MM.1S (cell line): Measurements from ENCODE around the gene SP4.
"Not testable (repeated sequence)": the region's sequence is repeated elsewhere in the genome, so short reads cannot be mapped to it uniquely, and the experiment has no call there.

Experiments used
- DNase-seq: peaks from one replicate; pipeline ENCODE4 v3.0.0-alpha.2; 2015
- H2AFZ ChIP-seq: fragments of 300-600 bp; sonication (generic); 2 replicates; pipeline ENCODE4 v1.6.0; 2016; ENCODE audit warnings: antibody characterized with exemption, low read length
- H3F3A ChIP-seq: fragments of 300-600 bp; sonication (generic); 2 replicates; pipeline ENCODE4 v1.6.1; 2016; ENCODE audit warnings: mild to moderate bottlenecking, antibody characterized with exemption, low read length, moderate library complexity, mixed read lengths; ENCODE audit not compliant: insufficient read depth
- H3K27ac ChIP-seq: fragments of 300-600 bp; sonication (generic); 2 replicates; pipeline ENCODE4 v1.5.1; 2016; ENCODE audit warnings: mild to moderate bottlenecking, low read length
- H3K27me3 ChIP-seq: fragments of 300-600 bp; sonication (generic); replicated peaks from 2 replicates; pipeline ENCODE4 v1.6.0; 2016; ENCODE audit warnings: low read length; ENCODE audit not compliant: insufficient read depth
- H3K36me3 ChIP-seq: fragments of 300-600 bp; sonication (generic); replicated peaks from 2 replicates; pipeline ENCODE4 v1.6.1; 2016; ENCODE audit warnings: mild to moderate bottlenecking, low read length, mixed read lengths; ENCODE audit not compliant: insufficient read depth
- H3K4me1 ChIP-seq: fragments of 300-600 bp; sonication (generic); 2 replicates; pipeline ENCODE4 v1.6.1; 2016; ENCODE audit warnings: low read length, mixed read lengths
- H3K4me2 ChIP-seq: fragments of 300-600 bp; sonication (generic); 2 replicates; pipeline ENCODE4 v1.6.0; 2016; ENCODE audit warnings: low read depth, low read length
- H3K4me3 ChIP-seq: fragments of 300-600 bp; sonication (generic); 2 replicates; pipeline ENCODE4 v1.5.1; 2016; ENCODE audit warnings: low read length, mixed read lengths
- H3K79me2 ChIP-seq: fragments of 300-600 bp; sonication (generic); 2 replicates; pipeline ENCODE4 v1.6.1; 2016; ENCODE audit warnings: mixed run types, low read length, mixed read lengths
- H3K9ac ChIP-seq: fragments of 300-600 bp; sonication (generic); 2 replicates; pipeline ENCODE4 v1.6.1; 2016; ENCODE audit warnings: low read length, mixed read lengths
- H3K9me2 ChIP-seq: fragments of 300-600 bp; sonication (generic); replicated peaks from 2 replicates; pipeline ENCODE4 v1.6.1; 2016; ENCODE audit warnings: mild to moderate bottlenecking, low read length, mixed read lengths; ENCODE audit not compliant: insufficient read depth
- H3K9me3 ChIP-seq: fragments of 300-600 bp; sonication (generic); replicated peaks from 2 replicates; pipeline ENCODE4 v1.6.1; 2016; ENCODE audit warnings: mild to moderate bottlenecking, low read length, mixed read lengths; ENCODE audit not compliant: insufficient read depth
- H4K20me1 ChIP-seq: fragments of 300-600 bp; sonication (generic); 2 replicates; pipeline ENCODE4 v1.6.1; 2016; ENCODE audit warnings: mild to moderate bottlenecking, low read length, moderate library complexity, mixed read lengths; ENCODE audit not compliant: insufficient read depth
- EZH2 ChIP-seq: fragments of 300-600 bp; sonication (generic); optimal IDR thresholded peaks from 2 replicates; pipeline ENCODE3; 2017; ENCODE audit warnings: low read depth, mild to moderate bottlenecking, antibody characterized with exemption, low read length, mixed read lengths
- EZH2phosphoT487 ChIP-seq: fragments of 300-600 bp; sonication (generic); IDR thresholded peaks from 2 replicates; pipeline ENCODE4 v1.6.1; 2018; ENCODE audit warnings: antibody characterized with exemption, low read length
- TF ChIP-seq, protein P1 (sequence below): fragments of 300-600 bp; sonication (generic); IDR thresholded peaks from 2 replicates; pipeline ENCODE4 v1.5.1; 2016; ENCODE audit warnings: antibody characterized with exemption, low read length, mixed read lengths

The SP4 gene

GRCh38 chr7:21526448-21526847 lies 98.6 kb downstream of the SP4 start:
- H3F3A ChIP-seq, result no peaks in the 10 kb centered on the region
- no peaks in the 10 kb centered on the region for H3K9me3 ChIP-seq
- H2AFZ ChIP-seq, result no peak overlapping the region
- no peaks in the 10 kb centered on the region for H3K79me2 ChIP-seq
- H3K4me2 ChIP-seq, result no peak overlapping the region
- H3K4me3 ChIP-seq, result no peak overlapping the region
- TF ChIP-seq, protein P1, sequence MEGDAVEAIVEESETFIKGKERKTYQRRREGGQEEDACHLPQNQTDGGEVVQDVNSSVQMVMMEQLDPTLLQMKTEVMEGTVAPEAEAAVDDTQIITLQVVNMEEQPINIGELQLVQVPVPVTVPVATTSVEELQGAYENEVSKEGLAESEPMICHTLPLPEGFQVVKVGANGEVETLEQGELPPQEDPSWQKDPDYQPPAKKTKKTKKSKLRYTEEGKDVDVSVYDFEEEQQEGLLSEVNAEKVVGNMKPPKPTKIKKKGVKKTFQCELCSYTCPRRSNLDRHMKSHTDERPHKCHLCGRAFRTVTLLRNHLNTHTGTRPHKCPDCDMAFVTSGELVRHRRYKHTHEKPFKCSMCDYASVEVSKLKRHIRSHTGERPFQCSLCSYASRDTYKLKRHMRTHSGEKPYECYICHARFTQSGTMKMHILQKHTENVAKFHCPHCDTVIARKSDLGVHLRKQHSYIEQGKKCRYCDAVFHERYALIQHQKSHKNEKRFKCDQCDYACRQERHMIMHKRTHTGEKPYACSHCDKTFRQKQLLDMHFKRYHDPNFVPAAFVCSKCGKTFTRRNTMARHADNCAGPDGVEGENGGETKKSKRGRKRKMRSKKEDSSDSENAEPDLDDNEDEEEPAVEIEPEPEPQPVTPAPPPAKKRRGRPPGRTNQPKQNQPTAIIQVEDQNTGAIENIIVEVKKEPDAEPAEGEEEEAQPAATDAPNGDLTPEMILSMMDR, result no peak
- TF ChIP-seq EZH2phosphoT487 (no peak), EZH2 (no peak)
- DNase-seq, result no peak
- no peaks in the 10 kb centered on the region for H3K27me3 ChIP-seq
- H3K27ac ChIP-seq, result no peak overlapping the region
- H3K9me2 ChIP-seq, result no peaks in the 10 kb centered on the region
- H3K36me3 ChIP-seq, result no peaks in the 10 kb centered on the region
- H4K20me1 ChIP-seq, result no peaks in the 10 kb centered on the region
- no peak overlapping the region for H3K9ac ChIP-seq
- no peaks in the 10 kb centered on the region for H3K4me1 ChIP-seq

- H3F3A ChIP-seq, H2AFZ ChIP-seq, H3K4me1 ChIP-seq, H3K4me3 ChIP-seq, DNase-seq, H3K9me3 ChIP-seq, H3K27ac ChIP-seq, H3K9ac ChIP-seq, H3K79me2 ChIP-seq, H4K20me1 ChIP-seq, H3K36me3 ChIP-seq, H3K27me3 ChIP-seq, H3K4me2 ChIP-seq, H3K9me2 ChIP-seq: not testable (repeated sequence)
Observed at GRCh38 chr7:21532485-21532884, 104.6 kb downstream of the SP4 start.

DNA sequence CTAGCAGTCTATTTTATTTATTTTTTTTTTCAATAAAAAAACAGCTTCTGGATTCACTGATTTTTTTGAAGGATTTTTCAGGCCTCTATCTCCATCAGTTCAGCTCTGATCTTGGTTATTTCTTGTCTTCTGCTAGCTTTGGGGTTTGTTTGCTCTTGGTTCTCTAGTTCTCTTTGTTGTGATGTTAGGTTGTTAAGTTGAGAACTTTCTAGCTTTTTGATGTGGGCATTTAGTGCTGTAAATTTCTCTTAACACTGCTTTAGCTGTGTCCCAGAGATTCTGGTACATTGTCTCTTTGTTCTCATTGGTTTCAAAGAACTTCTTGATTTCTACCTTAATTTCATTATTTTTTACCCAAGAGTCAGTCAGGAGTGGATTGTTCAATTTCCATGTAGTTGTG lies 105.8 kb downstream of the SP4 start:
- not testable (repeated sequence) for H3K27ac ChIP-seq, H3K9me2 ChIP-seq, H3K4me1 ChIP-seq, H3K4me2 ChIP-seq, H2AFZ ChIP-seq, H3K27me3 ChIP-seq, DNase-seq, H3K36me3 ChIP-seq, H3K79me2 ChIP-seq, H3K9ac ChIP-seq, H3K4me3 ChIP-seq, H3K9me3 ChIP-seq, H4K20me1 ChIP-seq, H3F3A ChIP-seq

GRCh38 chr7:21536445-21537118 lies 108.7 kb downstream of the SP4 start:
- not testable (repeated sequence) for H2AFZ ChIP-seq, H4K20me1 ChIP-seq, H3K27ac ChIP-seq, H3K4me2 ChIP-seq, H3F3A ChIP-seq, H3K27me3 ChIP-seq, H3K9me2 ChIP-seq, H3K9me3 ChIP-seq, H3K9ac ChIP-seq, H3K4me3 ChIP-seq, H3K4me1 ChIP-seq, H3K79me2 ChIP-seq, H3K36me3 ChIP-seq, DNase-seq

- H3K4me1 ChIP-seq, result no peaks in the 10 kb centered on the region; the same call in 1 of the 2 replicates
- H3K4me2 ChIP-seq, result no peak overlapping the region
- H3K4me3 ChIP-seq, result no peak overlapping the region
- H4K20me1 ChIP-seq, result no peaks in the 10 kb centered on the region
- H3K9ac ChIP-seq, result no peak overlapping the region
- no peaks in the 10 kb centered on the region for H3K9me2 ChIP-seq
- DNase-seq, result no peak
- H3K27me3 ChIP-seq, result no peaks in the 10 kb centered on the region
- H3F3A ChIP-seq, result no peaks in the 10 kb centered on the region
- no peaks in the 10 kb centered on the region for H3K9me3 ChIP-seq
- TF ChIP-seq EZH2 (no peak), EZH2phosphoT487 (no peak)
- TF ChIP-seq, protein P1, result no peak
- H3K36me3 ChIP-seq, result no peaks in the 10 kb centered on the region
- H3K79me2 ChIP-seq, result no peaks in the 10 kb centered on the region
- H2AFZ ChIP-seq, result no peak overlapping the region
- no peak overlapping the region for H3K27ac ChIP-seq
Observed at GRCh38 chr7:21538936-21539495, 111.1 kb downstream of the SP4 start.
